Spinal cord (tissue), 10 donors: Measurements from ENCODE around the gene FBXO46. TPM values are rescaled to one million over a fixed set of nuclear protein-coding genes. Genes with fewer than 3 reads are reported as not detected.
"Not testable (repeated sequence)": the region's sequence is repeated elsewhere in the genome, so short reads cannot be mapped to it uniquely, and the experiment has no call there.

Experiments used
- DNase-seq, 6 donors: peaks; one replicate each; pipeline versions ENCODE4 v3.0.0 to v3.0.0-alpha.2; 2013 to 2015; ENCODE audit warnings: low spot score in 6 of 6, low read depth in 4 of 6
- H3K27ac ChIP-seq: one replicate; pipeline ENCODE4 v1.5.1; 2013; ENCODE audit warnings: low read depth, low read length, control low read depth
- H3K27me3 ChIP-seq: one replicate; pipeline ENCODE4 v1.6.1; 2013; ENCODE audit warnings: low read length; ENCODE audit not compliant: control insufficient read depth, insufficient read depth
- H3K36me3 ChIP-seq: one replicate; pipeline ENCODE4 v1.6.1; 2013; ENCODE audit warnings: low read length; ENCODE audit not compliant: control insufficient read depth, insufficient read depth
- H3K4me1 ChIP-seq: one replicate; pipeline ENCODE4 v1.6.1; 2013; ENCODE audit warnings: low read length; ENCODE audit not compliant: control insufficient read depth, insufficient read depth
- H3K4me3 ChIP-seq: one replicate; pipeline ENCODE4 v1.5.1; 2013; ENCODE audit warnings: low read depth, low read length, control low read depth
- H3K9me3 ChIP-seq: one replicate; pipeline ENCODE4 v1.6.1; 2013; ENCODE audit warnings: low read length; ENCODE audit not compliant: control insufficient read depth, insufficient read depth
- WGBS: methylation state at CpG from one replicate; pipeline ENCODE4 v1.1.5; 2013; ENCODE audit warnings: missing lambda C conversion rate; ENCODE audit not compliant: insufficient coverage; 5-methylcytosine and 5-hydroxymethylcytosine counted together
- polyA plus RNA-seq, 2 donors: library from polyadenylated mRNA; unstranded; fragments of 120-200 nt; gene quantifications; one replicate each; pipeline ENCODE4 v1.2.1, GENCODE V29; 2013; ENCODE audit not compliant: insufficient read length in 2 of 2
- total RNA-seq, 2 donors: library from RNA; depleted of rRNA in 1 of 2; stranded (reverse); fragments of 120-200 nt in 1 of 2; fragments of >200 nt in 1 of 2; gene quantifications; one replicate each; pipeline versions ENCODE4 v1.2.3 to v1.2.4, GENCODE V29; 2013 to 2014
- donor health status: healthy.

The FBXO46 gene
- total and polyA plus RNA-seq, 4 donors: 3.5 to 13.6 (median 11.2) TPM

DNA sequence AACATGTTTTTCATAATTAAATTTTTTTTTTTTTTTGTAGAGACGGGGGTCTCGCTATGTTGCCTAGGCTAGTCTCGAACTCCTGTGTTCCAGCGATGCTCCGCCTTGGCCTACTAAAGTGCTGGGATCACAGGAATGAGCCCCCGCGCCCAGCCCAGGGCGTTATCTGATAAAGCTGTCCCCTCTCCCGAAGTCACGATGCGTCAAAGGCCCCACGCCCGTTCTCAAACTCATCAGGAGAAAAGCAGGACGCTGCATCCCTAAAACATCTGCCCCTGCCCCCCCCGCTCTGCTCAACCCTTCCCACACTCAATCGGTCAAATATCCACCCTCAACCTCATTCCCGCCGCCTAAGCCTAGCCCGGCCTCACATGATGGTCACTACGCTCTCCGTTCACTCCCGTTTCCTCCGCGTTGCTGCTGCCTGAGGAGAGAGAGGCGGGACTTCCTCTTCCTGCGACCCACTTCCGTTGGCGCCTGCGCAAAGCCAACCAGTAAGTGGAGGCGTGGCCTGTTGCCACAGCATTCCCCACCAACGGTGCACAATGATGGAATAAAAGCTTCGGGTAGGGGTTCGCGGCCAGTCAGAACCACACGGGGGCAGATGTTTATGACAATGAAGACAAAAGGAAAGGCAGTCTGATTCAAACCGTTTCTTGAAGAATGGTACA lies 39.0 kb downstream of the FBXO46 start, which contains the start of gene SNRPD2:
Gene SNRPD2 (minus strand): TSS at position 438 of the 671 bp plus-strand sequence. CDS start 65 bp downstream, at position 373.
- 0% methylated on average over 34 of the region's 36 CpGs for WGBS
- peak; percentile 89 to 99 (median 96) for DNase-seq
- Histone ChIP-seq H3K4me1 (peaks cover 18% of the 10 kb centered on the region), H3K9me3 (no peaks in the 10 kb centered on the region), H3K27me3 (no peaks in the 10 kb centered on the region), H3K36me3 (peaks cover 40% of the 10 kb centered on the region), H3K27ac (peak within 1 kb of the TSS; percentile 98), H3K4me3 (peak within 1 kb of the TSS; percentile 69)

DNA sequence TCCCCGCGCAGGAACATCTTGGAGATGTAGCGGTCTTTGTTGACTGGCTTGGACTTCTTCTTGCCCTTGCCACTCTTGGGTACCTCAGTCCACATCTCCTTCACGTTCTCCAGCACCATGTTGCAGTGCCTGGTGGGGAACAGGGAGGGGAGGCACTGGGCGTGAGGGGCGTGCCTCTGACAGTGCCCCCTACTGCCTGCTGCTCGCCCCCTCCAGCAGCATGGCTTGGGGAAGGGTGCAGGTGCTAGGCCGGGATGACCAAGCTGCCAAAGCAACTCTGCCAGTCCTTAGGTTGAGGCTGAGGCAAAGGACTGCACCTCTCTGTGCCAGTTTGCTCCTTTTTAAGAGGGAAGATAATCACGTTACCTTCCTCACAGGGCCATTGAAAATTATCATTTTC lies 43.1 kb downstream of the FBXO46 start:
- H3K27ac ChIP-seq: no peak overlapping the region
- H3K4me1 ChIP-seq: peaks cover 7% of the 10 kb centered on the region
- H3K27me3 ChIP-seq: no peaks in the 10 kb centered on the region
- no peaks in the 10 kb centered on the region for H3K9me3 ChIP-seq
- peaks cover 57% of the 10 kb centered on the region for H3K36me3 ChIP-seq
- 94% methylated on average over 8 of the region's 9 CpGs for WGBS
- DNase-seq: no peak
- H3K4me3 ChIP-seq: no peak overlapping the region

DNA sequence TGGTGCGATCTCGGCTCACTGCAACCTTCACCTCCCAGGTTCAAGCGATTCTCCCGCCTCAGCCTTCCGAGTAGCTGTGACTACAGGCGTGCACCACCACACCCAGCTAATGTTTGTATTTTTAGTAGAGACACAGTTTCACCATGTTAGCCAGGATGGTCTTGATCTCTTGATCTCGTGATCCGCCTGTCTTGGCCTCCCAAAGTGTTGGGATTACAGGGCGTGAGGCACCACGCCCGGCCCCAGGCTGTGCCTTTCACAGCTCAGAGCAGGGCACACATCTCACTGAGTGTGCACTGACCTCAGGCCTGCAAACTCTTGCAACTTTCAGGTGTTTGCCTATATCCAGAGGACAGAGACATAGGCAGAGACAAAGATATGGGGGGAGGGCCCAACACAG lies 45.7 kb downstream of the FBXO46 start:
- peaks cover 57% of the 10 kb centered on the region for H3K36me3 ChIP-seq
- DNase-seq, H3K27ac ChIP-seq, H3K27me3 ChIP-seq, H3K4me3 ChIP-seq, H3K9me3 ChIP-seq: not testable (repeated sequence)
- H3K4me1 ChIP-seq: peaks cover 13% of the 10 kb centered on the region
- WGBS: 83% methylated on average over 5 of the region's 11 CpGs

DNA sequence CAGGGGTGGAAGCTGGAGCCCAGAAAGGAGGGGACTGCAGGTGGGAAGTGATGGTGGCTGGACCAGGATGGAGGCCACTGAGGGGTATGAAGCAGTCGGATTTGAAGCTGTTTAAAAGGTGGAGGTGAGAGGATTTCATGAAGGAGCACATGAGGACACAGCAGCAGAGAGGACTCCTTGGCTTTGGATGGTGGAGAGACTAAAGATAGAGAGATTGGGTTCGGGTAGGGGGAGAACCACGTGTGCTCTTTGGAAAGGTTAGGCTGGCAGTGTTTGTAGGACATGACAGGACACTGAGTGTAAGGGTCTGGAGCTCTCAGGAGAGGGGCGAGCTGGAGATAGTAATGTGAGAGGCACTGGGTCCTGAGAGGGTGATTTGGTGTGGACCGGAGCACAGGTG lies 47.8 kb downstream of the FBXO46 start:
- Histone ChIP-seq H3K27me3 (peaks cover 10% of the 10 kb centered on the region), H3K4me1 (peaks cover 17% of the 10 kb centered on the region), H3K9me3 (no peaks in the 10 kb centered on the region), H3K36me3 (peaks cover 46% of the 10 kb centered on the region), H3K27ac (no peak overlapping the region), H3K4me3 (no peak overlapping the region)
- 85% methylated on average over 5 of the region's 5 CpGs for WGBS
- no peak for DNase-seq

DNA sequence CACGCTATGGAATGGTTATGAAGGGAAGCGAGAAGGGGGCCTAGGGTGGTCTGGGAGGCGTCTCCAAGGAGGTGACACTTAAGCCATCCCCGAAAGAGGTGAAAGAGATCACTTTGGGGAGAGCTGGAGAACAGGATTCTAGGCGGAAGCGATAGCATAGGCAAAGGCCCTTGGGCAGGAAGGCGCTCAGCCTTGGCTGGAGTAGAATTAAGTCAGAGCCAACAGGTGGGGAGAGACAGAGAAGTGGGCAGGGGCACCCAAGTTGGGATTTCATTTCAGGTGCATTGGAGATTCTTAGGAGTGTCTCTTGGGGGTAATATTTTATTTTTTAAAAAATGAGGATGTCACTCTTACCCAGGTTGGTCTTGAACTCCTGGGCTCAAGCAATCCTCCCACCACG lies 48.6 kb downstream of the FBXO46 start:
- Histone ChIP-seq H3K9me3 (no peaks in the 10 kb centered on the region), H3K27me3 (peaks cover 18% of the 10 kb centered on the region), H3K4me3 (no peak overlapping the region), H3K36me3 (peaks cover 38% of the 10 kb centered on the region), H3K27ac (no peak overlapping the region), H3K4me1 (peaks cover 24% of the 10 kb centered on the region)
- 64% methylated on average over 7 of the region's 8 CpGs for WGBS
- no peak for DNase-seq

DNA sequence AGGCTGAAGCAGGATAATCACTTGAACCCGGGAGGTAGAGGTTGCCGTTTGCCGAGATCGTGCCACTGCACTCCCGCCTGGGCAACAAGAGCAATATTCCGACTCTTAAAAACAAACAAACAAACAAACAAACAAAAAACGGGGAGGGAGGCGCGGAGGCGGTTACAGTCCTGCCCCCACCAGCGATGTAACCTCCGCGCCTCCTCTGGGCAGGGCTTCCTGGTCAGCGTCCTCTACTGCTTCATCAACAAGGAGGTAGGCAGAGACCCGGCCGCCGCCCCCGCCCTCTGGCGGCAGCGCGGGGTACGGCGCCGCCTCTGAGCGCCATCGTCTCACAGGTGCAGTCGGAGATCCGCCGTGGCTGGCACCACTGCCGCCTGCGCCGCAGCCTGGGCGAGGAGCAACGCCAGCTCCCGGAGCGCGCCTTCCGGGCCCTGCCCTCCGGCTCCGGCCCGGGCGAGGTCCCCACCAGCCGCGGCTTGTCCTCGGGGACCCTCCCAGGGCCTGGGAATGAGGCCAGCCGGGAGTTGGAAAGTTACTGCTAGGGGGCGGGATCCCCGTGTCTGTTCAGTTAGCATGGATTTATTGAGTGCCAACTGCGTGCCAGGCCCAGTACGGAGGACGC lies 49.2 kb downstream of the FBXO46 start:
- Histone ChIP-seq H3K27ac (peak overlapping the region; percentile 52), H3K4me3 (peak overlapping the region; percentile 33), H3K4me1 (peaks cover 29% of the 10 kb centered on the region), H3K9me3 (no peaks in the 10 kb centered on the region), H3K27me3 (peaks cover 23% of the 10 kb centered on the region), H3K36me3 (peaks cover 32% of the 10 kb centered on the region)
- DNase-seq: peak; percentile 35 to 88 (median 60)
- WGBS: 3% methylated on average over 49 of the region's 51 CpGs

DNA sequence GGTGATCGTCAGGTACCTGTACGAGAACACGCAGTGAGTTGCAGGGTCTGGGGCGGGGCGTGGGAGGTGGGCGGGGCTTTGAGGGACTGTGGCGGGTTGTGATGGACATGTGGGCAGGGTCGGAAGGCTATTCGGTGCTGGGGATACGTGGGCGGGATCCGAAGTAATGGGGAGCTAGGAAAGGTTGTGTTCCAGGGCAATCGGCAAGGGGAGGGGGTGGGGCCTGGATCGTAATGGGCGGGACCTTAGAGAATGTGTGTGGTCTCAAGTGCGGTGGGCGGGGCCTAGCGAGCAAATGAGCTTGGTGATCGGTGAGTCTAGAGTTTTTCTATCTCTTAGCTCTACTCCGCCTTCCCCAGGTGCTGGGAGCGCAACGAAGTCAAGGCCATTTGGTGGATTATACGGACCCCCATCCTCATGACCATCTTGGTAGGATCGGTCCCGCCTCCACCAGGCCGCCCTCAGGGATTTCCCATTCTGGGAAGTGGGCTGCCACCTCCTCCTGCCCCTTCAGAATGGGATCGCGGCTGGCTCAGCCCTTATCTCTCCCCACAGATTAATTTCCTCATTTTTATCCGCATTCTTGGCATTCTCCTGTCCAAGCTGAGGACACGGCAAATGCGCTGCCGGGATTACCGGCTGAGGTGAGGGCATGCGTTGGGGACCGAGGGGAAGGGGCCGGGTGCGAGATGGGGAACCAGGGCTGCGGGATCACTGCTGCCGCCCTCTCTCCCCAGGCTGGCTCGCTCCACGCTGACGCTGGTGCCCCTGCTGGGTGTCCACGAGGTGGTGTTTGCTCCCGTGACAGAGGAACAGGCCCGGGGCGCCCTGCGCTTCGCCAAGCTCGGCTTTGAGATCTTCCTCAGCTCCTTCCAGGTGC lies 53.1 kb downstream of the FBXO46 start:
- H3K4me1 ChIP-seq: peaks cover 29% of the 10 kb centered on the region
- no peaks in the 10 kb centered on the region for H3K36me3 ChIP-seq
- H3K27ac ChIP-seq: no peak overlapping the region
- H3K9me3 ChIP-seq: no peaks in the 10 kb centered on the region
- DNase-seq: peak in 4 of 6 donors; percentile 17 to 87 (median 57)
- peaks cover 39% of the 10 kb centered on the region for H3K27me3 ChIP-seq
- 2% methylated on average over 46 of the region's 49 CpGs for WGBS
- peak overlapping the region; percentile 21 for H3K4me3 ChIP-seq

DNA sequence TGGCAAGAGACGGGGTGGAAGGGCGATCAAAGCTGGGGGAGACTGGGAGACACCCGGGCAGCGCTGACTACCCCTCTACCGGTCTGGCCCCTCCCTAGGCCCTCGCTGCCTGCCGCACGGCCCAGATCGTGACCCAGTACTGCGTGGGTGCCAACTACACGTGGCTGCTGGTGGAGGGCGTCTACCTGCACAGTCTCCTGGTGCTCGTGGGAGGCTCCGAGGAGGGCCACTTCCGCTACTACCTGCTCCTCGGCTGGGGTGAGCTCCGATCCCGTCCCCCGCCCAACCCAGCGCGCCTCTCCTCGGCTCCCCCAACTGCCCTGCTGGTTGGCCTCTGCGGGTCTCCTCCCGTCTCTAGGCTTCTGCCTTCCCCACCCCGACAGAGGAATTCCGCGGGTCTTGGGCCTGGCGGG lies 53.8 kb downstream of the FBXO46 start:
- no peak overlapping the region for H3K4me3 ChIP-seq

DNA sequence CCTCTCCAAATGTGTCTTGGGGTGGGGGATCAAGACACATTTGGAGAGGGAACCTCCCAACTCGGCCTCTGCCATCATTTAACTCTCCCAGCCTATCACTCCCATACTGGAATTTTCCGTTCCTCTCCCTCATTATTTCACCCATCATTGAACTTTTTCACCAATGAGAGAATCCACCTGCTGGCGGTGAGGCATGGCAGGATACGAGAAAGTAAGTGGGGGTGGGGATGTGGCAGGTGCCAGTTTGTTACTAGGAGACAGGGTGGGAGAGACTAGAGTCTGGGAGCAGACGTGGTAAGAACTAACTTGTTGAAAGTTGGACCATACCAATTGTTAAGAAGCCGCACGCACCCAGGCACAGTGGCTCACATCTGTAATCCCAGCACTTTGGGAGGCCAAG lies 55.8 kb downstream of the FBXO46 start:
- H3K9me3 ChIP-seq: no peaks in the 10 kb centered on the region
- 67% methylated on average over 4 of the region's 7 CpGs for WGBS
- H3K4me1 ChIP-seq: peaks cover 27% of the 10 kb centered on the region
- no peaks in the 10 kb centered on the region for H3K36me3 ChIP-seq
- no peak for DNase-seq
- H3K4me3 ChIP-seq: no peak overlapping the region
- peaks cover 62% of the 10 kb centered on the region for H3K27me3 ChIP-seq
- no peak overlapping the region for H3K27ac ChIP-seq

More for the DNA sequence above, 53.8 kb downstream of the FBXO46 start:
- Histone ChIP-seq H3K27me3 (peaks cover 43% of the 10 kb centered on the region), H3K9me3 (no peaks in the 10 kb centered on the region), H3K36me3 (no peaks in the 10 kb centered on the region), H3K27ac (no peak overlapping the region), H3K4me1 (peaks cover 25% of the 10 kb centered on the region)
- no peak for DNase-seq
- WGBS: 7% methylated on average over 28 of the region's 28 CpGs
